A549 (cell line): ENCODE results near the gene RAPGEF4. TPM values are rescaled to one million over a fixed set of nuclear protein-coding genes. Genes with fewer than 3 reads are reported as not detected.

Experiments used
- ATAC-seq, 2 experiments: fragments of 200-7000 bp in 1 of 2; fragments of >200 bp in 1 of 2; cut with Nextera tagmentation in 1 of 2; cut with Tn5 transposase in 1 of 2; 3 replicates each; pipeline versions ENCODE4 v1.8.0 to v1.9.1; 2018 to 2020; ENCODE audit warnings: mild to moderate bottlenecking in 1 of 2, moderate library complexity in 1 of 2
- CTCF ChIA-PET: fragments of 300-600 bp; sonication (Branson Sonifier 250); formaldehyde crosslinking; extraction: SDS; loops from one replicate; lab custom pipeline; 2021; ENCODE audit warnings: antibody characterized with exemption, inconsistent platforms; lab: Yijun Ruan, JAX
- POLR2A ChIA-PET: fragments of 350-600 bp; formaldehyde crosslinking; extraction: SDS; loops from one replicate; lab custom pipeline; 2021; ENCODE audit warnings: antibody characterized with exemption, inconsistent platforms; lab: Yijun Ruan, JAX
- DNase-seq, 2 experiments: peaks; one replicate each; pipeline versions ENCODE4 v3.0.0 to v3.0.0-alpha.2; 2011 to 2016; ENCODE audit warnings: low read depth in 1 of 2, low spot score in 1 of 2
- FAIRE-seq: peaks from 2 replicates; lab custom pipeline; 2011; peaks lifted over from hg19 to GRCh38; lab: Jason Lieb, UNC
- H3K27ac ChIP-seq, 2 experiments: fragments of >200 bp; sonication (Bioruptor Twin); formaldehyde crosslinking; 3 replicates each; pipeline ENCODE4 v1.5.1; 2016 to 2017
- H3K4me1 ChIP-seq: fragments of >200 bp; sonication (Bioruptor Twin); formaldehyde crosslinking; 3 replicates; pipeline ENCODE4 v1.6.1; 2016
- H3K4me2 ChIP-seq: fragments of >200 bp; sonication (Bioruptor Twin); formaldehyde crosslinking; 3 replicates; pipeline ENCODE4 v1.6.1; 2016
- H3K4me3 ChIP-seq: fragments of >200 bp; sonication (Bioruptor Twin); formaldehyde crosslinking; 3 replicates; pipeline ENCODE4 v1.5.1; 2016
- H3K9me3 ChIP-seq: fragments of >200 bp; sonication (Bioruptor Twin); formaldehyde crosslinking; 3 replicates; pipeline ENCODE4 v1.6.1; 2016
- EP300 ChIP-seq, 2 experiments: fragments of >200 bp; sonication (Bioruptor Twin); formaldehyde crosslinking; IDR thresholded peaks; 2 replicates in 1 of 2; 3 replicates in 1 of 2; pipeline ENCODE4 v1.6.1; 2016 to 2017
- HDAC2 ChIP-seq: fragments of 200-600 bp; sonication (generic); IDR thresholded peaks from 2 replicates; pipeline ENCODE4 v1.6.1; 2016
- HOXB13 ChIP-seq: fragments of 250-450 bp; sonication (Bioruptor Pico); IDR thresholded peaks from 2 replicates; pipeline ENCODE4 v1.5.0; 2020; ENCODE audit warnings: low read depth, mild to moderate bottlenecking, moderate library complexity
- KDM5A ChIP-seq: fragments of 200-600 bp; sonication (generic); IDR thresholded peaks from 2 replicates; pipeline ENCODE4 v1.6.1; 2016; ENCODE audit warnings: antibody characterized with exemption, mild to moderate bottlenecking
- MAZ ChIP-seq: fragments of 150-350 bp; IDR thresholded peaks from 2 replicates; pipeline ENCODE4 v1.6.1; 2014; ENCODE audit warnings: antibody characterized with exemption, low read depth, low read length, borderline replicate concordance
- MYC ChIP-seq: IDR thresholded peaks from 2 replicates; pipeline ENCODE4 v1.6.1; 2012; ENCODE audit warnings: mild to moderate bottlenecking, inconsistent platforms, low read length, improper control_type of control experiment, borderline replicate concordance
- PHF8 ChIP-seq: fragments of 200-600 bp; sonication (generic); IDR thresholded peaks from 2 replicates; pipeline ENCODE4 v1.6.1; 2016; ENCODE audit warnings: low read depth, mild to moderate bottlenecking, antibody characterized with exemption, moderate library complexity, borderline replicate concordance
- POLR2A ChIP-seq: IDR thresholded peaks from 2 replicates; pipeline ENCODE4 v1.6.1; 2012; ENCODE audit warnings: mild to moderate bottlenecking, low read length
- WGBS: methylation state at CpG from one replicate; pipeline ENCODE4 v1.1.6; 2017; ENCODE audit errors: missing lambda C conversion rate; 5-methylcytosine and 5-hydroxymethylcytosine counted together
- polyA plus RNA-seq, 4 experiments: library from polyadenylated mRNA; depleted of rRNA in 3 of 4; stranded (reverse); fragments of >200 nt; fragmentation: RNase III in 1 of 4; extraction: RNeasy Plus Mini Kit Qiagen cat#74134 plus additional on column Dnase treatment in 1 of 4; gene quantifications; 2 replicates in 3 of 4; 3 replicates in 1 of 4; pipeline ENCODE4 v1.2.3, GENCODE V29; 2011 to 2017
- TF ChIP-seq, protein P1 (sequence below): fragments of >200 bp; sonication (Bioruptor Twin); formaldehyde crosslinking; IDR thresholded peaks from 3 replicates; pipeline ENCODE4 v1.6.1; 2016
- TF ChIP-seq, protein P2 (sequence below): fragments of >200 bp; sonication (Bioruptor Twin); formaldehyde crosslinking; IDR thresholded peaks from 3 replicates; pipeline ENCODE4 v1.5.1; 2016
- TF ChIP-seq, protein P3 (sequence below): IDR thresholded peaks from 2 replicates; pipeline ENCODE4 v1.6.1; 2012

The RAPGEF4 gene
- polyA plus RNA-seq, 2 of the 4 experiments (the other 2 are of a cell fraction): 0.18 to 1.1 TPM

- Histone ChIP-seq H3K27ac (no peak overlapping the region), H3K4me3 (no peak overlapping the region)
- ATAC-seq: no peak
- POLR2A ChIA-PET: no interaction called here
- 82% methylated on average over 1 of the region's 1 CpG for WGBS
- TF ChIP-seq, protein P1, sequence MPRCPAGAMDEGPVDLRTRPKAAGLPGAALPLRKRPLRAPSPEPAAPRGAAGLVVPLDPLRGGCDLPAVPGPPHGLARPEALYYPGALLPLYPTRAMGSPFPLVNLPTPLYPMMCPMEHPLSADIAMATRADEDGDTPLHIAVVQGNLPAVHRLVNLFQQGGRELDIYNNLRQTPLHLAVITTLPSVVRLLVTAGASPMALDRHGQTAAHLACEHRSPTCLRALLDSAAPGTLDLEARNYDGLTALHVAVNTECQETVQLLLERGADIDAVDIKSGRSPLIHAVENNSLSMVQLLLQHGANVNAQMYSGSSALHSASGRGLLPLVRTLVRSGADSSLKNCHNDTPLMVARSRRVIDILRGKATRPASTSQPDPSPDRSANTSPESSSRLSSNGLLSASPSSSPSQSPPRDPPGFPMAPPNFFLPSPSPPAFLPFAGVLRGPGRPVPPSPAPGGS: no peak
- TF ChIP-seq MAZ: no peak
- TF ChIP-seq EP300 (IDR thresholded peaks at IDR 0.05): no peak
- TF ChIP-seq, all 56 proteins: peak for 0
- CTCF ChIA-PET: interaction anchor here (2.4 kb wide), 1 partner anchor 73 kb away, joined by 9 read pairs; no protein-coding TSS in a partner anchor
- Histone ChIP-seq H3K4me2 (no peak overlapping the region), H3K4me1 (no peaks in the 10 kb centered on the region; the same call in 2 of the 3 replicates), H3K9me3 (no peaks in the 10 kb centered on the region)
- DNase-seq: no peak
- FAIRE-seq: no peak
These were observed 122.8 kb downstream of the RAPGEF4 start for GRCh38 chr2:172858473-172858745.

GRCh38 chr2:172859581-172860335 lies 124.1 kb downstream of the RAPGEF4 start:
- no peak for DNase-seq
- no peaks in the 10 kb centered on the region; the same call in 2 of the 3 replicates for H3K4me1 ChIP-seq
- H3K9me3 ChIP-seq: no peaks in the 10 kb centered on the region
- peak in 1 of 2 experiments; percentile 54; a peak in 3 of 6 replicates for ATAC-seq
- FAIRE-seq: no peak
- H3K4me3 ChIP-seq: no peak overlapping the region
- ChIA-PET POLR2A (no interaction called here), CTCF (interaction anchor here (1.2 to 1.5 kb wide), 3 partner anchors 46 to 351 kb away, joined by 3 to 7 read pairs (median 4); no protein-coding TSS in a partner anchor)
- peak overlapping the region; percentile 48 for H3K4me2 ChIP-seq
- no peak overlapping the region for H3K27ac ChIP-seq
- TF ChIP-seq HOXB13 (CRISPR knock-in tag): no peak
- TF ChIP-seq, protein P2, sequence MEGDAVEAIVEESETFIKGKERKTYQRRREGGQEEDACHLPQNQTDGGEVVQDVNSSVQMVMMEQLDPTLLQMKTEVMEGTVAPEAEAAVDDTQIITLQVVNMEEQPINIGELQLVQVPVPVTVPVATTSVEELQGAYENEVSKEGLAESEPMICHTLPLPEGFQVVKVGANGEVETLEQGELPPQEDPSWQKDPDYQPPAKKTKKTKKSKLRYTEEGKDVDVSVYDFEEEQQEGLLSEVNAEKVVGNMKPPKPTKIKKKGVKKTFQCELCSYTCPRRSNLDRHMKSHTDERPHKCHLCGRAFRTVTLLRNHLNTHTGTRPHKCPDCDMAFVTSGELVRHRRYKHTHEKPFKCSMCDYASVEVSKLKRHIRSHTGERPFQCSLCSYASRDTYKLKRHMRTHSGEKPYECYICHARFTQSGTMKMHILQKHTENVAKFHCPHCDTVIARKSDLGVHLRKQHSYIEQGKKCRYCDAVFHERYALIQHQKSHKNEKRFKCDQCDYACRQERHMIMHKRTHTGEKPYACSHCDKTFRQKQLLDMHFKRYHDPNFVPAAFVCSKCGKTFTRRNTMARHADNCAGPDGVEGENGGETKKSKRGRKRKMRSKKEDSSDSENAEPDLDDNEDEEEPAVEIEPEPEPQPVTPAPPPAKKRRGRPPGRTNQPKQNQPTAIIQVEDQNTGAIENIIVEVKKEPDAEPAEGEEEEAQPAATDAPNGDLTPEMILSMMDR: no peak
- WGBS: 32% methylated on average over 9 of the region's 9 CpGs

DNA sequence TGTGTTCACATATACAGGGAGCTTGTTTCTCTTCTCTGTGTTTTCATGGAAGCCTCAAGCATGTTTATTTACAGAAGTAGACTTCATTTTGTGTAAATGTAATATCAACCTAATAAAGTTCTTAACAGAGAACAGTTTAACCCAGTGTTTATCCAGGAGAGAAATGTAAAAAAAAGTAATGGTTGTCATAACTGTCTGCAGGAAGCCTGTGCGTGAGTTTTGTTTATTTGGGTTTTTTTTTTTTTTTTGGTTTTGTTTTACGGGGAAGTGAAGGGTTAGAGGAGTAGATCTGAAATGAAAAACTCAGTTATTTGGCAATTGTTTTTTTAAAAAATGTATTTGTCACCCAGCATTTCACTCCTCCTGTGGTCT lies 124.7 kb downstream of the RAPGEF4 start:
- ATAC-seq (no peak), FAIRE-seq (no peak), DNase-seq (no peak)
- 65% methylated on average over 2 of the region's 2 CpGs for WGBS
- Histone ChIP-seq H3K4me2 (peak overlapping the region; percentile 48), H3K4me3 (no peak overlapping the region), H3K4me1 (no peaks in the 10 kb centered on the region; the same call in 2 of the 3 replicates), H3K27ac (no peak overlapping the region), H3K9me3 (no peaks in the 10 kb centered on the region)
- CTCF ChIA-PET: interaction anchor here (1.2 to 1.5 kb wide), 2 partner anchors 47 to 72 kb away, joined by 4 to 7 read pairs; no protein-coding TSS in a partner anchor
- POLR2A ChIA-PET: no interaction called here
- TF ChIP-seq, protein P3, sequence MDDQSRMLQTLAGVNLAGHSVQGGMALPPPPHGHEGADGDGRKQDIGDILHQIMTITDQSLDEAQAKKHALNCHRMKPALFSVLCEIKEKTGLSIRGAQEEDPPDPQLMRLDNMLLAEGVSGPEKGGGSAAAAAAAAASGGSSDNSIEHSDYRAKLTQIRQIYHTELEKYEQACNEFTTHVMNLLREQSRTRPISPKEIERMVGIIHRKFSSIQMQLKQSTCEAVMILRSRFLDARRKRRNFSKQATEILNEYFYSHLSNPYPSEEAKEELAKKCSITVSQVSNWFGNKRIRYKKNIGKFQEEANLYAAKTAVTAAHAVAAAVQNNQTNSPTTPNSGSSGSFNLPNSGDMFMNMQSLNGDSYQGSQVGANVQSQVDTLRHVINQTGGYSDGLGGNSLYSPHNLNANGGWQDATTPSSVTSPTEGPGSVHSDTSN: no peak
- no peak for TF ChIP-seq MYC

- ChIA-PET POLR2A (no interaction called here), CTCF (no interaction called here)
- Histone ChIP-seq H3K27ac (no peak overlapping the region), H3K4me3 (no peak overlapping the region), H3K9me3 (no peaks in the 10 kb centered on the region), H3K4me1 (no peaks in the 10 kb centered on the region; the same call in 2 of the 3 replicates), H3K4me2 (no peak overlapping the region)
- DNase-seq (no peak), FAIRE-seq (no peak), ATAC-seq (no peak)
- TF ChIP-seq HDAC2 (no peak), PHF8 (no peak), EP300 (IDR thresholded peaks at IDR 0.05) (no peak), POLR2A (no peak), KDM5A (no peak)
- TF ChIP-seq, protein P2: no peak
- WGBS: 75% methylated on average over 5 of the region's 5 CpGs
These were observed 125.5 kb downstream of the RAPGEF4 start for GRCh38 chr2:172861098-172861497.
